PC-9 (cell line): ENCODE results near the gene KIF26B. TPM values are rescaled to one million over a fixed set of nuclear protein-coding genes. Genes with fewer than 3 reads are reported as not detected.

ENCODE experiments used
- BruUV-seq: library from RNA; stranded (reverse); fragments of 400-500 nt; replicated peaks from 2 replicates; lab custom pipeline; 2021; lab: Mats Ljungman, UMichigan
- CTCF ChIA-PET: fragments of 300-600 bp; sonication (Branson Sonifier 250); formaldehyde crosslinking; loops from one replicate; lab custom pipeline; 2022; ENCODE audit warnings: antibody characterized with exemption; lab: Charles Lee
- POLR2A ChIA-PET: fragments of 300-600 bp; sonication (Branson Sonifier 250); formaldehyde crosslinking; loops from one replicate; lab custom pipeline; 2022; ENCODE audit warnings: antibody characterized with exemption; ENCODE audit not compliant: unreplicated experiment; lab: Charles Lee
- DNase-seq, 2 experiments: peaks; one replicate each; pipeline versions ENCODE4 v3.0.0 to v3.0.0-alpha.2; 2015 to 2022; ENCODE audit warnings: mixed read lengths in 1 of 2
- H2AFZ ChIP-seq: fragments of 200-600 bp; sonication (generic); 2 replicates; pipeline ENCODE4 v1.8.1; 2017; ENCODE audit warnings: antibody characterized with exemption
- H3F3A ChIP-seq: fragments of 200-600 bp; sonication (generic); 2 replicates; pipeline ENCODE4 v1.8.1; 2017; ENCODE audit warnings: antibody characterized with exemption, mild to moderate bottlenecking, low read depth; ENCODE audit not compliant: insufficient read depth
- H3K27ac ChIP-seq: fragments of 200-600 bp; sonication (generic); 2 replicates; pipeline ENCODE4 v1.6.1; 2016; ENCODE audit warnings: mixed run types
- H3K27me3 ChIP-seq: fragments of 200-600 bp; sonication (generic); 2 replicates; pipeline ENCODE4 v1.6.1; 2016; ENCODE audit warnings: low read depth, mixed run types; ENCODE audit not compliant: insufficient read depth
- H3K36me3 ChIP-seq: fragments of 200-600 bp; sonication (generic); 2 replicates; pipeline ENCODE4 v1.6.1; 2016; ENCODE audit warnings: low read depth, mixed run types
- H3K4me1 ChIP-seq: fragments of 200-600 bp; sonication (generic); replicated peaks from 2 replicates; pipeline ENCODE4 v1.6.1; 2016; ENCODE audit warnings: mixed run types; ENCODE audit not compliant: insufficient read depth
- H3K4me2 ChIP-seq: fragments of 200-600 bp; sonication (generic); 2 replicates; pipeline ENCODE4 v1.6.1; 2017; ENCODE audit warnings: mixed run types
- H3K4me3 ChIP-seq: fragments of 200-600 bp; sonication (generic); 2 replicates; pipeline ENCODE4 v1.6.1; 2016; ENCODE audit warnings: mixed run types
- H3K79me2 ChIP-seq: fragments of 200-600 bp; sonication (generic); 2 replicates; pipeline ENCODE4 v1.6.1; 2017; ENCODE audit warnings: low read depth, mixed run types
- H3K9me2 ChIP-seq: fragments of 200-600 bp; sonication (generic); 2 replicates; pipeline ENCODE4 v1.8.1; 2017; ENCODE audit warnings: mild to moderate bottlenecking; ENCODE audit not compliant: insufficient read depth
- H3K9me3 ChIP-seq: fragments of 200-600 bp; sonication (generic); 2 replicates; pipeline ENCODE4 v1.8.1; 2016; ENCODE audit warnings: low read depth; ENCODE audit not compliant: insufficient read depth
- H4K20me1 ChIP-seq: fragments of 200-600 bp; sonication (generic); 2 replicates; pipeline ENCODE4 v1.8.1; 2017; ENCODE audit not compliant: insufficient read depth
- EZH2 ChIP-seq: fragments of 200-600 bp; sonication (generic); IDR thresholded peaks from 2 replicates; pipeline ENCODE4 v1.8.0; 2017; ENCODE audit warnings: antibody characterized with exemption, low read depth
- intact Hi-C: fragments of 100-400 bp; cut with micrococcal nuclease; formaldehyde crosslinking; loops from one replicate; pipeline ENCODE4 v1.10.0; 2022; ENCODE audit not compliant: unreplicated experiment
- total RNA-seq: library from RNA; stranded (reverse); gene quantifications from 2 replicates; pipeline ENCODE4 v1.2.3, GENCODE V29; 2021
- TF ChIP-seq, protein P1 (sequence below): fragments of 200-600 bp; sonication (generic); conservative IDR thresholded peaks from 2 replicates; pipeline ENCODE4 v1.6.1; 2017; ENCODE audit warnings: mixed run types, antibody characterized with exemption, mild to moderate bottlenecking, moderate library complexity

KIF26B gene
- total RNA-seq, 1 experiment from 2014 or later: 0.11 TPM

DNA sequence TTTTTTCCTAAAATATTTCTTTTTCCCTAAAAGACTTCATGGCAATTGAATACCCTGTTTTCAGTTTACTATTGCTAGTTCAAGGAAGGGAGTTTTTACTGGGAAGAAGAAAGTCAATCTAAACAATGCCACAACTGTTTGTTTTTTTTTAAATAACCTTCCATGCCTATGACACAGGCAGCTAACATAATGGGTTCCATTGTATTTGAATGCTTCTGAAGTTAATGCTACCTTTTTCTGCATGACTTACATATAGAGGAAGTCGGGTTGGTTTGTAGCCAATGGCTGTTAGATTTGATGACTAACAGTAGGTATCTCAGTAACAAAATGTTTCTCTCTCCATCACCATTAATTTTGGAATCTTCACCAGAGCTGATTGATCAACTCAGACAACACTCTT is 134.0 kb downstream of the KIF26B start:
- Histone ChIP-seq H3K27me3 (peaks cover 72% of the 10 kb centered on the region), H3K9me2 (no peaks in the 10 kb centered on the region), H3K4me1 (no peaks in the 10 kb centered on the region), H3K27ac (no peak overlapping the region), H2AFZ (no peak overlapping the region), H3K79me2 (no peaks in the 10 kb centered on the region), H3F3A (no peaks in the 10 kb centered on the region), H4K20me1 (no peaks in the 10 kb centered on the region), H3K36me3 (no peaks in the 10 kb centered on the region), H3K4me3 (no peak overlapping the region), H3K9me3 (no peaks in the 10 kb centered on the region), H3K4me2 (no peak overlapping the region)
- intact Hi-C loops: no loop called here
- ChIA-PET CTCF (no interaction called here), POLR2A (no interaction called here)
- DNase-seq: no peak
- no TSS peak for BruUV-seq
- no peak for TF ChIP-seq EZH2

DNA sequence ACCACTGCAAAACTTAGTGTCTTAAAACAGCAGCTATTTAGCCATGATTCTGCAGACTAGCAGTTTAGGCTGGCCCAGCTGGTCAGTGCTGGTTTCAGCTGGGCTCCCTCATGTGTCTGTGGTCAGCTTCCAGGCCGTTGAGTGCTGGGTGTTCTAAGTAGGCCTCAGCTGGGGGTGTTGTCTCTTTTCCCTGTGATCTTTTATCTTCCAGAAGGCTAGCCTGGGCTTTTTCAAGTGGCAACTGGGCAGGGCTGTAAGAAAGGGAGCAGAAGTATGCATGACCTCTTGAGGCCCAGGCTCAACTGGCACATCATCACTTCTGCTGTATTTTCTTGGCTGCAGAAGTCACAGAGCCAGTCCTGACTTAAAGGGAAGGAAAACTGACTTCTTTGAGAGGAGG is 136.1 kb downstream of the KIF26B start:
- DNase-seq: no peak
- no peak for TF ChIP-seq EZH2
- TF ChIP-seq, protein P1, sequence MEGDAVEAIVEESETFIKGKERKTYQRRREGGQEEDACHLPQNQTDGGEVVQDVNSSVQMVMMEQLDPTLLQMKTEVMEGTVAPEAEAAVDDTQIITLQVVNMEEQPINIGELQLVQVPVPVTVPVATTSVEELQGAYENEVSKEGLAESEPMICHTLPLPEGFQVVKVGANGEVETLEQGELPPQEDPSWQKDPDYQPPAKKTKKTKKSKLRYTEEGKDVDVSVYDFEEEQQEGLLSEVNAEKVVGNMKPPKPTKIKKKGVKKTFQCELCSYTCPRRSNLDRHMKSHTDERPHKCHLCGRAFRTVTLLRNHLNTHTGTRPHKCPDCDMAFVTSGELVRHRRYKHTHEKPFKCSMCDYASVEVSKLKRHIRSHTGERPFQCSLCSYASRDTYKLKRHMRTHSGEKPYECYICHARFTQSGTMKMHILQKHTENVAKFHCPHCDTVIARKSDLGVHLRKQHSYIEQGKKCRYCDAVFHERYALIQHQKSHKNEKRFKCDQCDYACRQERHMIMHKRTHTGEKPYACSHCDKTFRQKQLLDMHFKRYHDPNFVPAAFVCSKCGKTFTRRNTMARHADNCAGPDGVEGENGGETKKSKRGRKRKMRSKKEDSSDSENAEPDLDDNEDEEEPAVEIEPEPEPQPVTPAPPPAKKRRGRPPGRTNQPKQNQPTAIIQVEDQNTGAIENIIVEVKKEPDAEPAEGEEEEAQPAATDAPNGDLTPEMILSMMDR: no peak
- Histone ChIP-seq H3K4me3 (no peak overlapping the region), H2AFZ (no peak overlapping the region), H3K79me2 (no peaks in the 10 kb centered on the region), H3K27me3 (peaks cover 90% of the 10 kb centered on the region), H3K4me2 (no peak overlapping the region), H3F3A (no peaks in the 10 kb centered on the region), H3K4me1 (no peaks in the 10 kb centered on the region), H3K27ac (no peak overlapping the region), H4K20me1 (no peaks in the 10 kb centered on the region), H3K9me3 (no peaks in the 10 kb centered on the region), H3K36me3 (no peaks in the 10 kb centered on the region), H3K9me2 (no peaks in the 10 kb centered on the region)
- POLR2A ChIA-PET: no interaction called here
- CTCF ChIA-PET: no interaction called here
- intact Hi-C loops: no loop called here
- no TSS peak for BruUV-seq

DNA sequence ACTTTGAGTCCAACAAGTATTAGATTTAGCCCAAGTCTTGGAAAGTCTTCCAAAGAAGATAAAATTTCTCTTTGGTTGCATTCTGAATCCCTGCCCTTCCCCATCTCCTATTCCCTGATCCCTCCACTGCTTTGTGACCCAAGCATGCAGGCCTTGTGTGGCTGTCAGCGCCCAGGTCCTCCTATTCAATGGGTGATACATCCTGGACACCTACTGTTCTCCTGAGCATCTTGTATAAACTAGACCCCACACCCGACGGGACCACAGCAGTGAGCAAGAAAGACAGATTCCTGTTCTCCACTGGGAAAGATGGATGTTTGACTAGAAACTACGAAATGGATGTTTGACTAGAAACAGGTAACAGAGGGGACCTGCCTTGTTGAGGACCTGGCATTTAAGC is 136.6 kb downstream of the KIF26B start:
- intact Hi-C loops: no loop called here
- no peak overlapping the region for H3K27ac ChIP-seq
- no peaks in the 10 kb centered on the region for H3K36me3 ChIP-seq
- ChIA-PET CTCF (no interaction called here), POLR2A (no interaction called here)
- TF ChIP-seq, protein P1: no peak
- TF ChIP-seq EZH2: no peak
- no peaks in the 10 kb centered on the region for H3K9me2 ChIP-seq
- H3K9me3 ChIP-seq: no peaks in the 10 kb centered on the region
- H3K4me3 ChIP-seq: no peak overlapping the region
- DNase-seq: no peak
- H3K4me1 ChIP-seq: no peaks in the 10 kb centered on the region
- H3F3A ChIP-seq: no peaks in the 10 kb centered on the region
- no peaks in the 10 kb centered on the region for H3K79me2 ChIP-seq
- no peak overlapping the region for H2AFZ ChIP-seq
- no peaks in the 10 kb centered on the region for H4K20me1 ChIP-seq
- peaks cover 90% of the 10 kb centered on the region for H3K27me3 ChIP-seq
- BruUV-seq: no TSS peak
- no peak overlapping the region for H3K4me2 ChIP-seq

DNA sequence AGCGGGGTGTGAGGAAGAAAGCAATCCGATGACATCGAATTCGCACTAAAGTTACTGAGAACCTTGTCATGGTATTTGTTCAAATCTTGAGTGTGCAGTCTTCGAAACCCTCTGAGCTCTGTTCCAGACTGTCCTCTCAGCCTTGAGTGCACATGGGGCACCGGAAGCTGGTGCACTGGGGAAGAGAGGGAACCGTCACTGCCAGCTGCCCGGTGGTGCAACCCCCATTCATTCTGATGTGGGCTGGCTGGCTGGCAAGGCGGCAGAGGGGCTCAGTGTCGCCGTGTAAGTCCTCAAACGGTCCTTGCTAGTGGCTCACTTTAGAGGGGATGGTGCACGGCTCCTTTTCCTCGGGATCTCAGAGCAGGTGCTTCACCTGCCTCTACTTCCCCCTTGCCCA is 137.4 kb downstream of the KIF26B start:
- TF ChIP-seq, protein P1: no peak
- no peak for TF ChIP-seq EZH2
- Histone ChIP-seq H3K4me3 (no peak overlapping the region), H3K4me1 (no peaks in the 10 kb centered on the region), H4K20me1 (no peaks in the 10 kb centered on the region), H3K9me2 (no peaks in the 10 kb centered on the region), H3K9me3 (no peaks in the 10 kb centered on the region), H3K79me2 (no peaks in the 10 kb centered on the region), H3K27me3 (peaks cover 91% of the 10 kb centered on the region), H3K27ac (no peak overlapping the region), H3K36me3 (no peaks in the 10 kb centered on the region), H2AFZ (no peak overlapping the region), H3K4me2 (no peak overlapping the region), H3F3A (no peaks in the 10 kb centered on the region)
- DNase-seq: no peak
- ChIA-PET CTCF (no interaction called here), POLR2A (no interaction called here)
- BruUV-seq: no TSS peak
- intact Hi-C loops: no loop called here
